Ishikawa (cell line): ENCODE data around the gene RAP2C.

Source experiments
- CREB1 ChIP-seq: IDR thresholded peaks from 2 replicates; pipeline ENCODE4 v1.6.1; 2012; ENCODE audit warnings: low read depth
- EGR1 ChIP-seq: IDR thresholded peaks from 2 replicates; pipeline ENCODE4 v1.6.1; 2012
- EP300 ChIP-seq: IDR thresholded peaks from 2 replicates; pipeline ENCODE4 v1.6.1; 2012; ENCODE audit warnings: borderline replicate concordance
- MAX ChIP-seq: IDR thresholded peaks from 2 replicates; pipeline ENCODE4 v1.6.1; 2012
- RAD21 ChIP-seq: IDR thresholded peaks from 2 replicates; pipeline ENCODE4 v1.6.1; 2012; ENCODE audit warnings: low read depth
- YY1 ChIP-seq: IDR thresholded peaks from 2 replicates; pipeline ENCODE4 v1.6.1; 2012; ENCODE audit warnings: low read depth
- ZBTB7A ChIP-seq: IDR thresholded peaks from 2 replicates; pipeline ENCODE4 v1.6.1; 2012; ENCODE audit warnings: low read depth

GRCh38 chrX:132209527-132209926 lies 9.7 kb downstream of the RAP2C start:
- TF ChIP-seq YY1 (no peak), EGR1 (no peak), ZBTB7A (no peak), MAX (no peak), RAD21 (no peak), CREB1 (no peak), EP300 (no peak)
